GF-D8 (cell line): ENCODE data around the gene VWA3A.

Experiments
- DNase-seq: peaks from one replicate; lab custom pipeline; 2025; lab: John Stamatoyannopoulos, UW

Gene VWA3A

GRCh38 chr16:22204091-22204655 is 111.8 kb downstream of the VWA3A start:
- DNase-seq, result no peak

GRCh38 chr16:22205577-22206012 is 113.3 kb downstream of the VWA3A start:
- DNase-seq, result no peak

- DNase-seq, result peak; percentile 85
These were observed 113.9 kb downstream of the VWA3A start, which contains the start of gene EEF2K for GRCh38 chr16:22206013-22206841. TSS of gene EEF2K (plus strand) at chr16:22206278. CDS start at chr16:22225730, 19,452 bp downstream.
